ENCODE data around the gene CA9. TPM values are rescaled to one million over a fixed set of nuclear protein-coding genes. Genes with fewer than 3 reads are reported as not detected.
"Not testable (repeated sequence)": the region's sequence is repeated elsewhere in the genome, so short reads cannot be mapped to it uniquely, and the experiment has no call there.

The CA9 gene
- polyA plus RNA-seq, 3 donors = not detected

DNA sequence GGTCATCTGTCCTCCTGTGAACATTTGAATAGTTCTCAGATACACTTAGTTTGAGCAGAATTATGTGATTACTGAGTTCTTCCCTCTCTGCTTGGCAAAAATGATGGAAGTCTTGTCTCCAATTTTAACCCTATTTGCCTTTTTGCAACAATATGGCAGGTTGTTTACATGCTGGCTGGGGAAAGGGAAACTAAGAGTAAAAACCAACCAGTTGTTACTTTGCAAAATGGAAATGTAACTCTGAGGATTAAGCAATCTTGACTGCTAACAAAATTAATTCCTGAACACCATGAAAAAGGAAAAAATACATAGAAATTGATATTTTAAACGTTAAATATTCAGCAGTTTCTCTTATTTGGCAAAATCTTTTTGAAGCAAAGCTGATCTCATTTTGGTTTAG is 34.1 kb upstream of the CA9 start:
- H3K36me3 Mint-ChIP-seq = peaks cover 12% of the 10 kb centered on the region in 2 donors
- Histone ChIP-seq H3K9me3 (replicated peaks in 1 of 2; ENCODE audit: control insufficient read depth in 1 of 2, insufficient read depth in 1 of 2, low read length in 2 of 2) (no peaks in the 10 kb centered on the region), H4K20me1 (ENCODE audit: insufficient read depth, low read length) (no peaks in the 10 kb centered on the region), H3K4me1 (ENCODE audit: control insufficient read depth in 1 of 2, insufficient read depth in 2 of 2, low read length in 2 of 2) (peaks cover 85 to 89% of the 10 kb centered on the region in 2 donors), H3K4me3 (replicated peaks in 1 of 3; ENCODE audit: low read depth in 2 of 3, low read length in 3 of 3) (peak overlapping the region in 1 of 3 experiments; percentile 42), H3K27ac (ENCODE audit: low read depth in 1 of 2, low read length in 2 of 2) (peak overlapping the region in 1 of 2 donors; percentile 76), H3K9ac (ENCODE audit: insufficient read depth, low read length, poor library complexity, severe bottlenecking) (no peak overlapping the region), H3K4me2 (replicated peaks; ENCODE audit: extremely low read depth, low read length, poor library complexity, severe bottlenecking) (peak overlapping the region; percentile 19), H2AFZ (ENCODE audit: insufficient read depth, low read depth, low read length, poor library complexity, severe bottlenecking) (no peak overlapping the region), H3K27me3 (ENCODE audit: control insufficient read depth in 2 of 2, insufficient read depth in 2 of 2, low read length in 2 of 2) (no peaks in the 10 kb centered on the region), H3K36me3 (replicated peaks in 1 of 2; ENCODE audit: control insufficient read depth in 1 of 2, insufficient read depth in 2 of 2, low read length in 2 of 2) (no peaks in the 10 kb centered on the region), H3K79me2 (ENCODE audit: insufficient read depth, low read length) (peaks cover 3% of the 10 kb centered on the region)
- H3K27me3 Mint-ChIP-seq (ENCODE audit: low read depth in 3 of 3) = peaks cover 0 to 3% (median 2%) of the 10 kb centered on the region in 3 donors
- peaks cover 0 to 6% (median 3%) of the 10 kb centered on the region in 7 donors for H3K9me3 Mint-ChIP-seq
- peaks cover 94% of the 10 kb centered on the region for H3K4me1 Mint-ChIP-seq
- H3K4me3 Mint-ChIP-seq = peak overlapping the region in 1 of 2 donors; percentile 64
- peak overlapping the region; percentile 15 to 82 (median 78) for H3K27ac Mint-ChIP-seq
- no CpG with 5 or more reads among the region's 1 CpG for WGBS (ENCODE audit: insufficient coverage)
- peak in 1 of 3 donors; percentile 24 for DNase-seq
- TF ChIP-seq CTCF (IDR thresholded peaks at IDR 0.05) = no peak
- intact Hi-C loops (cut with micrococcal nuclease) = loop anchor here in 1 of 2 donors (10.0 kb wide), 1 partner anchor 55 kb away; no protein-coding TSS in a partner anchor

GRCh38 chr9:35640431-35640830 is 33.3 kb upstream of the CA9 start:
- not testable (repeated sequence) for H3K4me3 Mint-ChIP-seq; H3K9me3 ChIP-seq (replicated peaks in 1 of 2; ENCODE audit: control insufficient read depth in 1 of 2, insufficient read depth in 1 of 2, low read length in 2 of 2); H4K20me1 ChIP-seq (ENCODE audit: insufficient read depth, low read length); DNase-seq; H3K79me2 ChIP-seq (ENCODE audit: insufficient read depth, low read length); H3K36me3 ChIP-seq (replicated peaks in 1 of 2; ENCODE audit: control insufficient read depth in 1 of 2, insufficient read depth in 2 of 2, low read length in 2 of 2); H3K27me3 Mint-ChIP-seq (ENCODE audit: low read depth in 3 of 3); H3K9me3 Mint-ChIP-seq; H3K4me3 ChIP-seq (replicated peaks in 1 of 3; ENCODE audit: low read depth in 2 of 3, low read length in 3 of 3); H2AFZ ChIP-seq (ENCODE audit: insufficient read depth, low read depth, low read length, poor library complexity, severe bottlenecking); H3K27me3 ChIP-seq (ENCODE audit: control insufficient read depth in 2 of 2, insufficient read depth in 2 of 2, low read length in 2 of 2); H3K4me2 ChIP-seq (replicated peaks; ENCODE audit: extremely low read depth, low read length, poor library complexity, severe bottlenecking); H3K9ac ChIP-seq (ENCODE audit: insufficient read depth, low read length, poor library complexity, severe bottlenecking)
- peaks cover 12% of the 10 kb centered on the region in 2 donors for H3K36me3 Mint-ChIP-seq
- H3K4me1 ChIP-seq (ENCODE audit: control insufficient read depth in 1 of 2, insufficient read depth in 2 of 2, low read length in 2 of 2) = peaks cover 85 to 89% of the 10 kb centered on the region in 2 donors
- 95% methylated on average over 12 of the region's 15 CpGs for WGBS (ENCODE audit: insufficient coverage)
- H3K27ac ChIP-seq (ENCODE audit: low read depth in 1 of 2, low read length in 2 of 2) = peak overlapping the region in 1 of 2 donors; percentile 76
- H3K4me1 Mint-ChIP-seq = peaks cover 93% of the 10 kb centered on the region
- intact Hi-C loops (cut with micrococcal nuclease) = loop anchor here in 1 of 2 donors (10.0 kb wide), 1 partner anchor 54 kb away; no protein-coding TSS in a partner anchor
- H3K27ac Mint-ChIP-seq = peak overlapping the region in 5 of 7 donors; percentile 48 to 79 (median 64)

- not testable (repeated sequence) for H3K9ac ChIP-seq (ENCODE audit: insufficient read depth, low read length, poor library complexity, severe bottlenecking); H3K4me3 ChIP-seq (replicated peaks in 1 of 3; ENCODE audit: low read depth in 2 of 3, low read length in 3 of 3); H3K36me3 ChIP-seq (replicated peaks in 1 of 2; ENCODE audit: control insufficient read depth in 1 of 2, insufficient read depth in 2 of 2, low read length in 2 of 2); H3K9me3 Mint-ChIP-seq; H3K4me2 ChIP-seq (replicated peaks; ENCODE audit: extremely low read depth, low read length, poor library complexity, severe bottlenecking); H3K9me3 ChIP-seq (replicated peaks in 1 of 2; ENCODE audit: control insufficient read depth in 1 of 2, insufficient read depth in 1 of 2, low read length in 2 of 2); H3K27me3 Mint-ChIP-seq (ENCODE audit: low read depth in 3 of 3); H3K27me3 ChIP-seq (ENCODE audit: control insufficient read depth in 2 of 2, insufficient read depth in 2 of 2, low read length in 2 of 2); H4K20me1 ChIP-seq (ENCODE audit: insufficient read depth, low read length); H3K27ac ChIP-seq (ENCODE audit: low read depth in 1 of 2, low read length in 2 of 2); H2AFZ ChIP-seq (ENCODE audit: insufficient read depth, low read depth, low read length, poor library complexity, severe bottlenecking)
- intact Hi-C loops (cut with micrococcal nuclease) = loop anchor here in 1 of 2 donors (10.0 kb wide), 1 partner anchor 53 kb away; no protein-coding TSS in a partner anchor
- Mint-ChIP-seq H3K27ac (peak overlapping the region; percentile 56 to 85 (median 81)), H3K4me3 (peak overlapping the region in 1 of 2 donors; percentile 36), H3K36me3 (peaks cover 12% of the 10 kb centered on the region in 2 donors), H3K4me1 (peaks cover 93% of the 10 kb centered on the region)
- DNase-seq = peak in 1 of 3 donors; percentile 23
- H3K4me1 ChIP-seq (ENCODE audit: control insufficient read depth in 1 of 2, insufficient read depth in 2 of 2, low read length in 2 of 2) = peaks cover 83 to 89% of the 10 kb centered on the region in 2 donors
- WGBS (ENCODE audit: insufficient coverage) = no CpG with 5 or more reads among the region's 3 CpGs
- peaks cover 14% of the 10 kb centered on the region for H3K79me2 ChIP-seq (ENCODE audit: insufficient read depth, low read length)
Measured at GRCh38 chr9:35641478-35641877, 32.2 kb upstream of the CA9 start.

Measured in CD14-positive monocyte (primary cell).